Astrocyte of the spinal cord (primary cell): ENCODE data around the gene JMJD1C.

ENCODE experiments used
- DNase-seq: peaks from one replicate; pipeline ENCODE4 v3.0.0; 2011; ENCODE audit warnings: low read depth, low spot score
- H3K4me3 ChIP-seq: 2 replicates; pipeline ENCODE4 v1.5.1; 2011; ENCODE audit warnings: low read depth, mild to moderate bottlenecking, low read length, moderate library complexity
- CTCF ChIP-seq: IDR thresholded peaks from 2 replicates; pipeline ENCODE4 v1.5.1; 2012; ENCODE audit warnings: low read depth, mild to moderate bottlenecking, low read length, inconsistent platforms
- in situ Hi-C: cut with HindIII; loops from 2 replicates; pipeline ENCODE4 v1.10.0; 2017; ENCODE audit warnings: low sequenced_read_pairs

JMJD1C gene

GRCh38 chr10:63466144-63466935 lies 563 bp upstream of the JMJD1C start:
- H3K4me3 ChIP-seq: peak overlapping the region; percentile 85
- peak; percentile 70 for DNase-seq
- in situ Hi-C loops: no loop called here
- no peak for TF ChIP-seq CTCF

GRCh38 chr10:63464402-63465292 lies 1.1 kb downstream of the JMJD1C start:
- in situ Hi-C loops: no loop called here
- DNase-seq: peak; percentile 42
- TF ChIP-seq CTCF: no peak
- peak overlapping the region; percentile 85 for H3K4me3 ChIP-seq

GRCh38 chr10:63462442-63462841 lies 3.3 kb downstream of the JMJD1C start:
- no peak for DNase-seq
- TF ChIP-seq CTCF: no peak
- in situ Hi-C loops: no loop called here
- no peak overlapping the region for H3K4me3 ChIP-seq

- no peak overlapping the region for H3K4me3 ChIP-seq
- DNase-seq: no peak
- TF ChIP-seq CTCF: no peak
- in situ Hi-C loops: no loop called here
Measured at GRCh38 chr10:63458177-63458576, 7.6 kb downstream of the JMJD1C start.

- in situ Hi-C loops: no loop called here
- TF ChIP-seq CTCF: no peak
- H3K4me3 ChIP-seq: no peak overlapping the region
- no peak for DNase-seq
Measured at GRCh38 chr10:63457594-63457993, 8.2 kb downstream of the JMJD1C start.

GRCh38 chr10:63456437-63457210 lies 9.2 kb downstream of the JMJD1C start:
- no peak for TF ChIP-seq CTCF
- DNase-seq: peak; percentile 44
- no peak overlapping the region for H3K4me3 ChIP-seq
- in situ Hi-C loops: no loop called here
